Fibroblast of skin of back (primary cell): ENCODE measurements around the gene MCF2L.

ENCODE experiments used
- DNase-seq: peaks from one replicate; pipeline ENCODE4 v3.0.0-alpha.2; 2013

MCF2L gene

DNA sequence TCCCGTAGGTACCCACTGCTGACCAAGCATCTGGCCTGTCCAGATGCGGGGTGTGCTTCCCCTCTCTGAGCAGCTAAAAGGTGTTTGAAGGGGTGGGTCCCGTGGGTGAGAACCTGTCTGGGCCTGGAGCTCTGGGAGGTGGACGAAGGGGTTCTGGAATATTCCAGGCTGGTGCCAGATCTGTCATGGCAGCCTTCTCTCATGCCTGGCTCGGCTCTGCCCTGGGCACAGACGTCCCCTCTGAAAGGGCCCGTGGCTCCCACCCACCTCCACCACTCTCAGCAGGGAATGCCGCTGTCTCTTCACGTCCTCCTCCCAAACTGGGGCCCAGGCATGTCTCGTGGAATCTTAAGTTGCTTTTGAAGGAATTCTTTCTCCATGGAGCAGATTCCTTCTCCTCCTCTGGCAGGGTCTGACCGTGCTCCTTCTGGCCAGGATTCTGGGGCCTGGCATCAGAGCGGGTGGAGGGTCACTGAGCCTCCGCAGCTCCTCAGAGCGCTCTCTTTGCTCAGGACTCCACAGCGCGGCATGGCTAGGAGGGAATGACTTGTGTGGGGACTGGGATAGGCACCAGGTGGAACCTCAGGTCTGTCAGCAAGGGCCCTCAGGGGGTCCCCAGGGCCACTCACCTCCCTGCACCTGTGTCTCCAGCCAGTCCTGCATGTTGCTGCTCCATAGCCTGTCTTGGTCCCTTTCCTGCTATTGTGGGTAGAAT, 5.9 kb upstream of the MCF2L start:
- no peak for DNase-seq

DNA sequence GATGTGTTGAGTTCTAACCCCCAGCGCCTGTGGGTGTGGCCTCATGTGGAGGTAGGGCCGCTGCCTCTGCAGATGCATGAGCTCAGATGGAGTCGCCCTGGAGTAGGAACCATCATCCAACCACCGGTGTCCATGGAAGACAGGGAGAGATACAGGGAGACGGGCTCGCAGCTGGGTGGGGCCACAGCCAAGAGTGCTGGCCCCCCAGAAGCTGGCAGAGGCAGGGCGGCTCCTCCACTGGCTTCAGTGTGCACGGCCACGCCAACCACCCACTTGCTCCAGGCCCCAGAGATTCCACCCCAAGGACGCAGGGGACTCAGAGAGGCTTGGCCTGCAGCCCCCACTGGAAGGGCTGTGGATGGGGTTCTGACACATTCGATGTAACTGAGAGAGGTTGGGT, 5.4 kb upstream of the MCF2L start:
- no peak for DNase-seq

DNA sequence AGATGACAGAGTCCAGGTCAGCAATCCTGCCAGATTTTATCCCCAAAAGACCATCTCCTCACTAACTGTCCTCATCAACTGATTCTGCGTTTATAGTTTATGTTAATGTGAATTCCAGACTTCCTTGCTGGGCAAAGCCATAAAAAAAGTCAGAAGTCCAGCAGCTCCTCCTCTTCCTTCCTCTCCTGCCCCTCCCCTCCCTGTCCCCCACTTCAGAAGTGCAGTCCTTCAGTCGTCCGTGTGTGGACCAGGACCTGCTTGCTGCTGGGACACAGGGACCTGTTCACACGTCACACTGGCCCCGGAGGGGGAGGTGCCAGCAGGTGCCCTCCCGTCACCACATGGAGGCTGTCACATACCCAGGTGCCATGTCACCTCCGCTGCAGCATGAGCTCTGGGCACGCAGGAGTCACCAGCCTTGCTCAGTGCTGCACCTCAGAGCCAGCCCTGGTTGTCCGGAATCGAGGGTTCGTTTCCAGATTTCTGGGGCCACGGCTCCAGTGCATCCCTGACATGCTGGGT, 4.0 kb upstream of the MCF2L start:
- DNase-seq, result no peak

DNA sequence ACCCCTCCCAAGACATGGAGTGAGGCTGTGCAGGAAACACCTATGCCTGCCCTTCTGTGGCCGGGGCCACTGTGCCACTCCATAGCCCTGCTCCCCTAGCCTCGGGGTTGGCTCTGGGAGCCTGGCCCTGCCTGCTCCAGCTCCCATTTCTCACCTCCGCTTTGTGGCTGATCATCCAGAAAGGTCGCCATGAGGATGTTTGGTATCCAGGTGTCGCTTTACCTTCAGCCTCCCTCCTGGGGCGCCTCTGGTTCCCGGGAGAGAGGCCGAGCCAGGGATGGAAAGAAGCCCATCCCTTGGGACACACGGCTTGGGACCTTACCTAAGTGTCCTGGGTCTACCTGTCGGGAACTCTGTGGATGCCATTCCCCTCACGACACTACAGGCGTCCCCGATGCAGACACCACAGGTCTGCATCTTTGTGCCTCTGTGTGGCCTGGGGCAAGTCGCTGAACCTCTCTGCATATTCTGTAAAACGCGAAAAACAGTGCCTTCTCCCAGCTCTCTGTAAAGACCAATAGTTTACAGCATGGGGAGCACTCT, 3.4 kb upstream of the MCF2L start:
- no peak for DNase-seq

DNA sequence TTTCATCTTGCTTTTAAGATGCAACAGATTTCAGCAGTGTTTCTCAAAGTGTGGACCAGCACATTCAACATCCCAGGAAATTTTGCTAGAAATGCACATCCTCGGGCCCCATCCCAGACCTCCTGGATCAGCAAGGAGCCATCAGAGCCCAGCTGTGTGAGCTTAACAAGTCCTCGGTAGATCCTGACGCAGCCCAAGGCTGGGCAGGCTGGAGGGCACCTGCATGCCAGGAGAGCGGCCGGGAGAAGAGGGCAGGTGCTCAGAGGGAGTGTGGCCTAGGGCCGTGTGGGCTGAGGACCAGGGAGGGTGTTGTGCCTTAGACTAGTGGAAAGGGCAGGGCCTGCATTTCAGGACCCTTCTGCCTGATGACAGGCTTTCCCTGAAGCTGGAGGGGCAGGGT, 2.2 kb upstream of the MCF2L start:
- DNase-seq, result no peak

DNA sequence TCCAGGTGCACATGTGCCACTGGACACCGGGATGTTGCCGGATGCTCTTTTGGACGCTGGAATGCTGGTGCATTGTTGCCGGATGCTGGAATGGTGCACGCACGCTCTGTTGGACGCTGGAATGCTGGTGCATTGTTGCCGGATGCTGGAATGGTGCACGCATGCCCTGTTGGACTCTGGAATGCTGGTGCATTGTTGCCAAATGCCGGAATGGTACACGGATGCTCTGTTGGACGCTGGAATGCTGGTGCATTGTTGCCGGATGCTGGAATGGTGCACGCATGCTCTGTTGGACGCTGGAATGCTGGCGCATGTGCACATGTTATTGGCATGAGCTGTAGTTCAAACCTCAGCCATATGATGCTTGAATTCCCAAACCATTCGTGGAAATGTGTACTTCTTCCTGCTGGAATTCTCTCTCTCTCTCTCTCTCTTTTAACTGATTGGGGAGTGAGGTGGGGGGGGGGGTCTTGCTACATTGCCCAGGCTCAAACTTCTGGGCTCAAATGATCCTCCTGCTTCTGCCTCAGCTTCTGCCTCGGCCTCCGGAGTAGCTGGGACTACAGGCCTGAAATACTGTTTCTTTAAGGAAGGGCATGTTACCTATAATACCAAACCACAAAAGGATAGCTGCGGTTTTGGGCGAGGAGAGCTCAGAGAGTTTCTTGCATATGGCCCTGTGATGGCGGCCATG, 1.2 kb upstream of the MCF2L start:
- peak; percentile 41 for DNase-seq

DNA sequence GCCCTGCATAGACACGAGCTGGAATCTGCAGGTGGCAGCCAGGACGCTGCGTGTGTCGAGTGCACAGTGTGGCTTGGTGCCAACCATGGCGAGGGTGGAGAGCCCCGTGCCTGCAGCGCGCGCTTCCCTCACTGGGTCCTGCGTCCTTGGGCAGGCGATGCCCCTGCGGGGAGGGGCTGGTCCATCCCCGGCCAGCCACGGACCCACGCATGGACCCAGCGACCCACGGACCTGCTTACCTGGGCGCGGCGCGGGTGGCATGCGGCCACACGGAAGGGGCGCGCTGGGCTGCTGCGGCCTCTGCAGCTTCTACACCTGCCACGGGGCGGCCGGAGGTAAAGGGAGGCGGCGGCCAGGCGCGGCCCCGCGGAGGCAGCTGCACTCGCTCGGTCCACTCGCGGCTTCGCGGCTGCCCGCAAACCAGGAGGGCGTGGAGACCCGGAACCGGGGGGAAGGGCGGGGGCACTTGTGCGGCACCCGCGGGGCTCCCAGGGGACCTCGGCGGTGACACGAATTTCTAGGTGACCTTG, 569 bp upstream of the MCF2L start:
- no peak for DNase-seq

DNA sequence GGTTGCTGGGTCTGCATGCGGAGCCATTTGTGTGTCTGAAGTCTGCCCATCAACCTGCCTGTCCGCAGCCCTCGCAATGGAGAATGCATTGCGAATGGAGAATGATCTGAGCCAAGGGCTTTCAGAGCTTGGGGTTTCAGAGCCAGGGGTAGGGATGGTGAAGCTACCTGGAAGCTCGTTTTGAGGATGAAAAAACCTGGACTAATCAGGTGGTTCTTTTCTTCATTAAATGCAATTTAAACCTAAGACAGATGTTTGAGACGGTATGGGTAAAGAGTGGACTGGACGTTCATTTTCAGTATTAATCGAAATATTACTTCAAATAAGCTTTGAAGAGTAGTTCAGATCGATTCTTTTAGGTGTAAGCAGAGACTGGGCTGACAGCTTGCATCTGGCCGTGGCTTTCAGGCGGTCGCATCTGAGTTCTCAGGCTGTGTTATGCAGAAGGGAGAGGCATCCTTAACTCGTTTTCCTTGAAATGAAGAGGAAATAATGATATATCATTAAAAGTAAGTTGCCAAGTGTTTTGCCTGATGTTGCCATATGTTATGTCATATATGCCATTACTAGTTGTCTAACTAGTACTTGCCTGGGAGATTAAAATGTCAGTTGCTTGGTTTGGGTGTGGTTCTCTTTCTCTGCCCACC, 801 bp downstream of the MCF2L start:
- no peak for DNase-seq

DNA sequence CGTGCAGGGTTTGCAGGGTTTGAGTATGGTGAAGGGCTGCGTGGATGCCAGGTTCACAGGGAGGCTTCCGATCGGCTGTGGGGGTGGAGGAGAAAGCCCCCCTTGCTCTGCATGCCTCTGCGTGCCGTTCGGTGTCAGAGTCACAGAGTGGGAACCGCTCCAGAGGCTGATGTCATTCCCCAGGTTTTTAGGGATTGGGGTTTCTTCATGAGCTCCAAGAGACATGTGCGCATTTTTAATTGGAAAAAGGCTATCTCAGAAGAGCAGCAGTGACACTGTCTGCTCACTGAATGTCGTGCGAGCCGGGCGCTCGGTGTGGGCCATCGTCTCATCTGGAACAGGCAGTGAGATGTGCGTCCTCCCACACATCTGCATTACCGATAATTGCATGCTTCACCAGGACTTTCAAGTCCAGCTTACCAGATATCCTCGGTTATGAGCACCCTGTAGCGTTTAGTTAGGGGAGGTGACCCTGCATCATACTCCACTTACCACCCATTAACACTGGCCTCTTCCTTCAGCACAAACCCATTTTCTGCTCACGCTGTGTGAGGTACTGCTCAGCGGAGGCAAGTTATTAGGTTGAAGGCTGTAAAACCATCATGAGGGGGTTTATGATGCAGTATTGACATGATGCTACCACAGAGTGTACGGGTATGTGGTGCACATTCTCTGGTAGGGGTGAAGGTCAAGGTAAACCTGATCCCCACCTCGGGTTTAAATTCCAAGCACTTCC, 1.7 kb downstream of the MCF2L start:
- no peak for DNase-seq

DNA sequence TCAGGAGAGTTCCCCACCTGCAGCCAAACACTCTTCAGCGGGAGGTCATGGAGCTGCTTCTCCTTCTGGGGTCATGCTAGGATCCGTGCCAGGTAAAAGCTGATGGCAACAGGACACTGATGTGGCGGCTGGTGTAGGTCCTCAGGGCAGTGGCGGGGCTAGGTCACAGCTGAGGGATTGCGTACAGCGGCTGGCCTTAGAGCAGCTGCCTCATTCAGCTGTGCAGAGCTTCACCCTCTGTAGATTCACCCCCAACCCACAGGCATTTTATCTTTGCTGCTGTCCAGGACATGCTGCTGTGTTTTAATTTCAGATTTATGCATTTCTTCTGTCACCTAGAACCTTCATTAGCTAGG, 2.3 kb downstream of the MCF2L start:
- no peak for DNase-seq

DNA sequence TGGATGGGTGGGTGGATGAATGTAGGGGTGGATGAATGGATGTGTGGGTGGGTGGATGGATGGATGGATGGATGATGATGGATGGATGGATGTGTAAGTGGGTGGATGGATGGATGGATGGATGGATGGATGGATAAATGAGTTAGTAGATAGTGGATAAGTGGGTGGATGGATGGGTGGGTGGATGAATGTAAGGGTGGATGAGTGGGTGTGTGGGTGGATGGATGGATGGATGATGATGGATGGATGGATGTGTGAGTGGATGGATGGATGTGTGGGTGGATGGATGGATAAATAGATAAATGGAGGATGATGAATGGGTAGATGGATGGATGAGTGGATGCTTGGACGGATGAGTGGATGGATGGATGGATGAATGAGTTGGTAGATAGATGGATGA, 3.2 kb downstream of the MCF2L start:
- DNase-seq, result no peak

DNA sequence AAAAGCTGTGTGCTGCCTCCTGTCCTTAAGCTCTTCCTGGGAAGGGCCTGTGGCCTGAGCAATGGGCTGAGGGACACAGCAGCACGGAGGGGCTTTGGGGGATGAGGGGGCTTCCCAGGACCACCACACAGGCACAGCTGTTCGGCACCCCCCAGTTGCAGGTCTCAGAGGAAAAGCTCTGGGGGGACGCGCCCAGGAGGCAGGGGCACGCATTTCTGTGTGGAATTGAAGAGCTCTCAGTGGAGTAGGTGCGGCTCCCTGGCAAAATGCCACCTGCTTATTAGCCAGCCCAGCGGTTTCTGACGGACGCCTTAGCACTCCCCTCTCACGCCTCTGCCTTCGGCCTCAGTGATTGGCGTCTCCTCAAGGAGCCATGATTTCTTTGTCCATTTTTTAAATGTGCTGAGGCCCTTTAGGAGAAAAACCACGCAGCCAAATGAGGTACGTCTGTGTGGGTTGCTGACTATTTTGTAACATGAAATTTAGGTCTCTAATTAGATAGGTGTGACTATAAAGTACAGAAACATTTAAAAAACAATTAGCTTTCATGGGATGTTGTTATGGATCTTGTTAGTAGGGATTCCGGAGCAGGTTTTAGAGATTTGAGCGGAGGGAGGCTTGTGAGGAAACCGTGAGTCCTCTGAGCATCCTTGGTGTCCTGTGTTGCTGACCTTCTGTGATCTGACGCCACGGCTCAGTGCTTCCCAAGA, 4.0 kb downstream of the MCF2L start:
- DNase-seq, result no peak

DNA sequence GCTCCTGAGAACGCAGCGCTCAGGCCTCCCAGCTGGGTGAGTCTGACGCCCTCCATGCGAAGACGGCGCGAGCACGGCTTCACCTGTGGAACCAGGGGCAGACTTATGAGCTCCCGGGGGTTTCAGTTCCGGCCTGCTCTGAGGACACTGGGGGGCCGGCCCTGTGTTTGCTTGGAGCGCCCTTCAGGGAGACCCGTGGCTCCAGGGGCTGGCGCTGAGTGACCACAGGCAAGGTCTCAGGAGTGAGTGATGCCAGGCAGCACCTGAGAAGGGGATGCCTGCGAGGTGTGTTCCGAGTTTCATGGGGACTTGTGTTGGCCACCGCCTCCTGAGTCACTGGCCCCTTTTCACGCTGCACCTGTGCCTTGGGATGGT, 4.5 kb downstream of the MCF2L start:
- DNase-seq, result no peak

DNA sequence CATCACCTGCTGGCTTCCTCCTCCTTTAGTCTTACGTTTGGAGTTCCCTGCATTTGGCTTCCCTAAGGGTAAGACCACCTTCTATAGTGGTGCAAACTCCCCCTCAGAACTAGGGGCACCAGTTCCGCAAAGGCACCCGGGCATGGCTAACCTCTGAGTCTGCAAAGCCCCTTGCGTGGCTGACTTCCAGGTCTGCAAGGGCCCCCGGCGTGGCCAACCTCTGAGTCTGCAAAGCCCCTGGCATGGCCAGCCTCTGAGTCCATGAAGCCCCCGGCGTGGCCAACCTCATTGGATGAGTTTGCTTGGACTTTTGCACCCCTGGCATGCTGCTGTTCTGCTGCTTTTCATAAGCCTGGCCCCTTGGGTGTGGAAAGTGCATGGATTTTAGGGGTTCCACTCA, 5.1 kb downstream of the MCF2L start:
- DNase-seq, result no peak

DNA sequence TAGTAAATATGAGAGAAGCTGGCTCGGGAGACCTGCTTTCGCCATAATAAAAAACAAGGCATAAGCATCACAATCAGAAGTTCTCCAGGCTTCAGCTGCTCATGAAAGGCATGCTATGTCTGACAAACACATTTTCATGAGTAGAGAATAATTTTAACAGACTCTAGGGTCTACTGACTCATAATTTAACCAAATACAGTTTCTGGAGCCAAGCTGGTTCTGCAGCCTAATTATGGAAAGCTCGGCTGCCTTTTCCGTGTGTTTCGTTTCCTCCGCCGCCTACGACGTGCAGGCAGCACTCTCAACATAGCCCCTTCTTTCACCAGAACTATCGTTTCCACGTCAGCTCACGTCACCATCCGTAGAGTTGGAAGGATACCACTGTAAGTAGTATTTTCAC, 5.7 kb downstream of the MCF2L start:
- DNase-seq, result no peak

DNA sequence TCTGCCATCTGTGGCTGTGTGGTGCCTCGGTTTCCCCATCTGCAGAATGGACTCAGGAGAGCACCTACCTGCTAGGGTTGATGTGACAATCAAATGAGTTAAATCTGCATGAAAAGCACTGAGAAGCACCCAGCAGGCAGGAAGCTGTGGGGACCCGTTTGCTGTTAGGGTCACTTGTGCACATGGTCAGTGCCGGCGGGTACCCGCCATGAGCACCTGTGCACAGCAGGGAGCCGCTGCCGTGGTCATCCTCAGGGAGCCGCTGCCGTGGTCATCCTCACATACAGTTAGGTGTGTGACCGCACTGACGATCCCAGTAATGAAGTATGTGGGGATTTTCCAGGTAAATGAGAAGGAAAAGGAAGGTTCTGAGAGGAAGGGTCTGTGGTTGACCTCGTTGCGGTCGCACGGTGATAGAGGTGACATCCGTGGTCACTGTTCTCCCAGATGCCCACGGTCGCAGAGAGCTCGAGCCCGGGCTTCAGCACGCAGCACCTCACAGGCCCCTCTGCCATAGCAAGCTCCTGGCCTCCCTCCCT, 6.5 kb downstream of the MCF2L start:
- DNase-seq, result no peak

DNA sequence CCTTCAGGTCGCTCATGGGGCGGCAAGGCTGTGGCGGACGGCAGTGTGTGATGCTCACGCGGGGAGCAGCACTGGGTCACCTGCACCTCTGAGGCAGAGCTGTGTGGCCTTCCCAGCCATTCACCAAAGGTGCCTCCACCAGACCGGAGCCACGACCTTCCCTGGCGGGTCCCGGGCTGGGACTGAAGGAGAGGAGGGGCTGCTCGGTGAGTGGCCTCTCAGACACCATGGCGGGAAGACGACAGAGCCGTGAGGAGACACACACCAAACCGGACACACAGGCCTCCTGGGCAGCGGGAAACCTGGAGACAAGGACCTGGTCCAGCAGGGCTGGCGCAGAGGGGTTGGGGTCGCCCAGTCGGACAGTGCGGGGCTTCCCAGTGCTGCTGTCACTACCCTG, 7.5 kb downstream of the MCF2L start:
- no peak for DNase-seq

DNA sequence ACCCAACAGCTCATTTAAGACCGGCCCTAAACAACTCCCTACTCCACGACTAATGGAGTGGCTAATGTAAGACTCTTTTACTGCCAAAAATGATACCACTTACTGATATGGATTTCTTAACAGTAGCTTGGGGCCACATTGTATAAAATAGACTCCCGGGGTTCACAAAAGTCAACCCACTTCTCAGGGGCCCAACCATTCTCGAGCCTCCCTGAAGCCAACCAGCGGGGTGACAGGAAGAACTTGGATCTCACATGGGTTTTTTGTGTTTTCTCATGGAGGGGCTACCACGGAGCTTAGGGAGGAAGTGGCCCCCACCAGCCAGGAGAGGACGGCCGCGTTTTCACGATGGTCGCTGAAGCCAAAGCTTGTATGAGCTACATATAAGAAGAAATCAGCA, 8.1 kb downstream of the MCF2L start:
- no peak for DNase-seq

DNA sequence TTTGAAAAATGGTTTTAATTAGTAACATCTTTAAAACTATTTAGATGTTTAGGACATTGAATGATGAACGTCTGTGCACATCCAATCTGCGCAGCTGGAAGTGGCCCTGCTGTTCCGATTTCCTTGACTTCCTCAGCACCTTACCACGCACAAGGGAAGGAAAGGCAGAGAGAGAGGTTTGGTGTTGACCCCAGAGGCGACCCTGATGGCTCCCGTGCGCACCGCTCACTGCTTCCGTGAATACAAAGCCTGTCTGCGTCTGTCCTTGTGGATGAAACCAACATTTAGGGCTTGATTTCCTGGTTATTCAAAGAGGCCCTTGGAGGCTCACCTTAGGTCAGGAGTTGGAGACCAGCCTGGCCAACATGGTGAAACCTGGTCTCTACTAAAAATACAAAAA, 8.5 kb downstream of the MCF2L start:
- DNase-seq, result no peak

DNA sequence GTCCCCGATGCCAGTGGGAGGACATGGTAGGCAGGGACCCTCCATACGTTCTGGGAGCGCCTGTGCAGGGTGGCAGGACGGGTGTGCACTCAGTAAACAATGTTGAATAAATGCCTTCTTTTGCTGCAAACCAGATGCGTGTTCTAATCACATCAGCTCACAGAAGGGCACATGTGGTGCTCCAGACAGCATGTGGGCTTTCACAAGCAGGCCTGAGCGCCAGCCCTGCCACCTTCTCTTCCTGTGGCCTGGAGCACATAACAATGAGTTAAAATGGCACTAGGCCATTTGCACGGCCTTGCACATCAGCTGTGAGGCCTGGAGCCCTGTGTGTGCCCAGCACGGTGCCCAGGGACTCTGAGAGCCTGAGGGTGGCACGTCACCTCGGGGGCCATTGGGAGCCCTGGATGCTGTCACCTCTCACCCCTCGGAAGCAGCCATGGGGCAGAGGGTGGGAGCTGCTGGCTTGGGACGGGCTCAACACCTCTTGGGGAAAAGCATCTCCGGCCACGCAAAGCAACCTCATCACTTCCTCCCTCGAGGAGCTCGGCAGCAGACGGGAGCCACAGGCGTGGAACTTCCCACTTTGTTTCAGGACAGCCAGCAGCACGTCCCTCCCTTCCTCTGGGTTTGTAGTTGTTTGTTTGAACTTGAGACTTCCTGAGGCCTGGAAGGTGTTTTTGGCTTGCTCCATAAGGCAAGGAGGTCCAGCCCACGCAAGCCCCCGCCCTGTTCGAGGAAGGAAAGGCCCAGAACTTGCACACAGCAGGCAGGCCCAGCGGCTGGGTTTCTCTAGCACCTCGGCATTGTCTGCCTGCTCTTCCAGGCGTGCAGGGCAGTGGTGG, 9.8 kb downstream of the MCF2L start:
- no peak for DNase-seq

DNA sequence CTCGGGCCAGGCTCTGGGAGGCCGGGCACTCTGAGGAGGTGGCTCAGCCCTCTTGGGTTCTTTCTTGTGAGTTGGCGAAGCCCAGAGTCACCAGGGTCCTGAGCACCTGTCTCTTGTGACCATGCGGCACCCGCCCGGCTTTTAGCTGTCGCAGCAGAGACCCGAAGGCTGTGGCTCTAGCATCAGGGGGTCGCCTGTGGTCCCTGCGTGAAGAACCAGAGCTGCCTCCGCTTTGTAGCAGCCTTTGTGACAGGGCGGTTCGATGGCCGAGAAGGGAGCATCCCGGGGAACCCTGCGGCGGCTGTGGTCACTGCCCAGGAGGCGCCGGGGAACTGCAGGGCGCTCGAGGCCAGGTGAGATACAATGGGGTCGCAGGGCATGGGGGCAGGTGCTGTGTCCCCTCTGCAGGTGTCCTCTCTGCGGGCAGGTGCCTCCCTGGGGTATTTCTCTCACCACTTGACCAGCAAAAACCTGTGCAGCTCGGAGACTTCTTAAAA, 10.4 kb downstream of the MCF2L start:
- no peak for DNase-seq
